ENCODE data around the gene LATS2. TPM values are rescaled to one million over a fixed set of nuclear protein-coding genes. Genes with fewer than 3 reads are reported as not detected.

Gene LATS2
- total RNA-seq, 2 experiments from 2014 or later, result 6.2 to 6.5 TPM

- ATAC-seq (ENCODE audit: poor library complexity), result no peak
- no peak overlapping the region for H3K4me3 Mint-ChIP-seq
Observed at GRCh38 chr13:21025539-21025938, 35.8 kb downstream of the LATS2 start.

GRCh38 chr13:21022056-21022979 is 39.1 kb downstream of the LATS2 start:
- H3K36me3 Mint-ChIP-seq (ENCODE audit: low read depth), result no peaks in the 10 kb centered on the region
- Histone ChIP-seq H3K4me3 (ENCODE audit: low read length) (no peak overlapping the region), H3K4me1 (ENCODE audit: insufficient read depth, low read length) (no peaks in the 10 kb centered on the region), H3K27ac (ENCODE audit: low read depth in 1 of 2, low read length in 2 of 2) (no peak overlapping the region), H3K36me3 (ENCODE audit: insufficient read depth, low read length) (no peaks in the 10 kb centered on the region), H3K9me3 (ENCODE audit: control insufficient read depth in 1 of 2, insufficient read depth in 1 of 2, low read length in 2 of 2) (no peaks in the 10 kb centered on the region), H3K27me3 (ENCODE audit: control insufficient read depth in 1 of 2, insufficient read depth in 2 of 2, low read length in 2 of 2) (no peaks in the 10 kb centered on the region)
- H3K27ac Mint-ChIP-seq, result no peak overlapping the region
- no peak for TF ChIP-seq CTCF (IDR thresholded peaks at IDR 0.05)
- intact Hi-C loops (cut with DNase I, micrococcal nuclease), result no loop called here
- H3K4me3 Mint-ChIP-seq, result no peak overlapping the region
- H3K27me3 Mint-ChIP-seq, result no peaks in the 10 kb centered on the region
- CTCF ChIA-PET, result no interaction called here
- peaks cover 3% of the 10 kb centered on the region for H3K9me3 Mint-ChIP-seq
- DNase-seq, result no peak
- no peak for ATAC-seq (ENCODE audit: poor library complexity)
- H3K4me1 Mint-ChIP-seq (ENCODE audit: low read depth), result peaks cover 3% of the 10 kb centered on the region
- POLR2A ChIA-PET, result no interaction called here

More at GRCh38 chr13:21025539-21025938, 35.8 kb downstream of the LATS2 start:
- Histone ChIP-seq H3K27me3 (ENCODE audit: control insufficient read depth in 1 of 2, insufficient read depth in 2 of 2, low read length in 2 of 2) (no peaks in the 10 kb centered on the region), H3K4me1 (ENCODE audit: insufficient read depth, low read length) (no peaks in the 10 kb centered on the region), H3K4me3 (ENCODE audit: low read length) (no peak overlapping the region), H3K9me3 (ENCODE audit: control insufficient read depth in 1 of 2, insufficient read depth in 1 of 2, low read length in 2 of 2) (no peaks in the 10 kb centered on the region), H3K27ac (ENCODE audit: low read depth in 1 of 2, low read length in 2 of 2) (no peak overlapping the region), H3K36me3 (ENCODE audit: insufficient read depth, low read length) (no peaks in the 10 kb centered on the region)
- no peak for DNase-seq
- no peaks in the 10 kb centered on the region for H3K27me3 Mint-ChIP-seq
- no peak overlapping the region for H3K27ac Mint-ChIP-seq
- TF ChIP-seq CTCF (IDR thresholded peaks at IDR 0.05), result no peak
- POLR2A ChIA-PET, result no interaction called here
- intact Hi-C loops (cut with DNase I, micrococcal nuclease), result no loop called here
- peaks cover 3% of the 10 kb centered on the region for H3K9me3 Mint-ChIP-seq
- H3K4me1 Mint-ChIP-seq (ENCODE audit: low read depth), result no peaks in the 10 kb centered on the region
- no peaks in the 10 kb centered on the region for H3K36me3 Mint-ChIP-seq (ENCODE audit: low read depth)
- CTCF ChIA-PET, result interaction anchor here (0.7 kb wide), 2 partner anchors 333 to 1678 kb away, joined by 3 read pairs; no protein-coding TSS in a partner anchor

- intact Hi-C loops (cut with DNase I, micrococcal nuclease), result no loop called here
- H3K27me3 Mint-ChIP-seq, result no peaks in the 10 kb centered on the region
- no peak overlapping the region for H3K27ac Mint-ChIP-seq
- no peak for DNase-seq
- H3K4me3 ChIP-seq (ENCODE audit: low read length), result no peak overlapping the region
- no peak for TF ChIP-seq CTCF (IDR thresholded peaks at IDR 0.05)
- no peaks in the 10 kb centered on the region for H3K9me3 Mint-ChIP-seq
- no peaks in the 10 kb centered on the region for H3K36me3 Mint-ChIP-seq (ENCODE audit: low read depth)
- ChIA-PET POLR2A (interaction anchor here (0.7 kb wide), 1 partner anchor 10 kb away, joined by 3 read pairs; no protein-coding TSS in a partner anchor), CTCF (no interaction called here)
- no peak overlapping the region for H3K4me3 Mint-ChIP-seq
- no peaks in the 10 kb centered on the region for H3K36me3 ChIP-seq (ENCODE audit: insufficient read depth, low read length)
- peaks cover 2% of the 10 kb centered on the region for H3K4me1 ChIP-seq (ENCODE audit: insufficient read depth, low read length)
- peaks cover 8% of the 10 kb centered on the region for H3K4me1 Mint-ChIP-seq (ENCODE audit: low read depth)
- H3K27me3 ChIP-seq (ENCODE audit: control insufficient read depth in 1 of 2, insufficient read depth in 2 of 2, low read length in 2 of 2), result no peaks in the 10 kb centered on the region
- H3K27ac ChIP-seq (ENCODE audit: low read depth in 1 of 2, low read length in 2 of 2), result no peak overlapping the region
- no peaks in the 10 kb centered on the region for H3K9me3 ChIP-seq (ENCODE audit: control insufficient read depth in 1 of 2, insufficient read depth in 1 of 2, low read length in 2 of 2)
- ATAC-seq (ENCODE audit: poor library complexity), result no peak
Observed at GRCh38 chr13:21020581-21020980, 40.8 kb downstream of the LATS2 start.
